Keratinocyte (primary cell): ENCODE results near the gene UBE2L5. TPM values are rescaled to one million over a fixed set of nuclear protein-coding genes. Genes with fewer than 3 reads are reported as not detected.

Source experiments
- DNase-seq: peaks from one replicate; pipeline ENCODE4 v3.0.0-alpha.2; 2011; ENCODE audit warnings: low read depth, missing footprints, low spot score
- FAIRE-seq: peaks from 2 replicates; lab custom pipeline; 2011; peaks lifted over from hg19 to GRCh38; lab: Jason Lieb, UNC
- H2AFZ ChIP-seq: 2 replicates; pipeline ENCODE4 v1.6.0; 2012; ENCODE audit warnings: low read length, control low read depth, inconsistent platforms; ENCODE audit not compliant: control insufficient read depth
- H3K27ac ChIP-seq: 2 replicates; pipeline ENCODE4 v1.5.1; 2011; ENCODE audit warnings: low read length; ENCODE audit not compliant: control insufficient read depth, insufficient read depth
- H3K27me3 ChIP-seq: 3 replicates; pipeline ENCODE4 v1.6.0; 2011; ENCODE audit warnings: low read length; ENCODE audit not compliant: control insufficient read depth, insufficient read depth; ENCODE audit errors: extremely low read depth
- H3K36me3 ChIP-seq, 2 experiments: 2 replicates in 1 of 2; 3 replicates in 1 of 2; pipeline ENCODE4 v1.5.1; 2011; ENCODE audit warnings: low read length in 2 of 2, mild to moderate bottlenecking in 1 of 2; ENCODE audit not compliant: control insufficient read depth in 2 of 2, insufficient read depth in 2 of 2; ENCODE audit errors: extremely low read depth in 1 of 2
- H3K4me1 ChIP-seq: 3 replicates; pipeline ENCODE4 v1.5.1; 2011; ENCODE audit warnings: low read length; ENCODE audit not compliant: control insufficient read depth, insufficient read depth; ENCODE audit errors: extremely low read depth
- H3K4me2 ChIP-seq: 3 replicates; pipeline ENCODE4 v1.6.0; 2011; ENCODE audit warnings: low read depth, low read length; ENCODE audit not compliant: control insufficient read depth, insufficient read depth; ENCODE audit errors: extremely low read depth
- H3K4me3 ChIP-seq, 3 experiments: fragments of 200-600 bp in 1 of 3; sonication (generic) in 1 of 3; 2 replicates in 2 of 3; 3 replicates in 1 of 3; pipeline ENCODE4 v1.5.1; 2011 to 2016; ENCODE audit warnings: low read length in 3 of 3, mild to moderate bottlenecking in 3 of 3, control low read depth in 2 of 3, inconsistent platforms in 1 of 3, low read depth in 1 of 3, mixed read lengths in 1 of 3, mixed run types in 1 of 3, moderate library complexity in 1 of 3; ENCODE audit not compliant: control insufficient read depth in 2 of 3, insufficient read depth in 2 of 3; ENCODE audit errors: extremely low read depth in 1 of 3
- H3K79me2 ChIP-seq: 2 replicates; pipeline ENCODE4 v1.6.0; 2012; ENCODE audit warnings: low read length; ENCODE audit not compliant: control insufficient read depth, insufficient read depth
- H3K9ac ChIP-seq: 3 replicates; pipeline ENCODE4 v1.6.0; 2011; ENCODE audit warnings: low read length; ENCODE audit not compliant: control insufficient read depth, insufficient read depth; ENCODE audit errors: extremely low read depth
- H3K9me1 ChIP-seq: 3 replicates; pipeline ENCODE4 v1.6.0; 2011; ENCODE audit warnings: low read length; ENCODE audit not compliant: control insufficient read depth, insufficient read depth; ENCODE audit errors: extremely low read depth
- H3K9me3 ChIP-seq: 2 replicates; pipeline ENCODE4 v1.5.1; 2012; ENCODE audit warnings: low read depth, low read length; ENCODE audit not compliant: control insufficient read depth
- H4K20me1 ChIP-seq: 3 replicates; pipeline ENCODE4 v1.6.0; 2011; ENCODE audit warnings: low read length; ENCODE audit not compliant: control insufficient read depth, insufficient read depth; ENCODE audit errors: extremely low read depth
- CTCF ChIP-seq, 3 experiments: IDR thresholded peaks in 1 of 3; conservative IDR thresholded peaks in 1 of 3; optimal IDR thresholded peaks in 1 of 3; 2 replicates in 2 of 3; 3 replicates in 1 of 3; pipeline versions ENCODE3 to v1.5.1; 2011; ENCODE audit warnings: low read length in 3 of 3, mild to moderate bottlenecking in 3 of 3, moderate library complexity in 2 of 3, control low read depth in 1 of 3, inconsistent platforms in 1 of 3; ENCODE audit not compliant: insufficient read depth in 2 of 3; ENCODE audit errors: extremely low read depth in 1 of 3
- EZH2 ChIP-seq: IDR thresholded peaks from one replicate; pipeline ENCODE4 v1.6.1; 2012; ENCODE audit warnings: inconsistent platforms, mild to moderate bottlenecking, low read length, moderate library complexity
- dilution Hi-C: fragments of 300-500 bp; cut with MboI; formaldehyde crosslinking; loops from one replicate; pipeline ENCODE4 v1.7.0; 2020; ENCODE audit warnings: low sequenced_read_pairs; ENCODE audit not compliant: extremely low pct_ligation_motif_present
- polyA plus RNA-seq, 5 experiments: library from polyadenylated mRNA; depleted of rRNA in 3 of 5; stranded (reverse) in 3 of 5; stranded (forward) in 1 of 5; unstranded in 1 of 5; fragments of >200 nt; gene quantifications; 1 replicate in 1 of 5; 2 replicates in 3 of 5; 3 replicates in 1 of 5; pipeline versions ENCODE4 v1.2.1 to v1.2.3, GENCODE V29; 2011 to 2012; ENCODE audit warnings: missing spikeins in 2 of 5, low read depth in 1 of 5, low replicate concordance in 1 of 5

UBE2L5 gene
- polyA plus RNA-seq, 1 donor (not counting 4 experiments of a cell fraction or from before 2014, with no cell fraction given), result 0.38 TPM

- no peak overlapping the region for H3K4me2 ChIP-seq
- TF ChIP-seq EZH2 (no peak), CTCF (optimal IDR thresholded peaks at IDR 0.05 in 1 of 3, IDR thresholded peaks at IDR 0.05 in 1 of 3, conservative IDR thresholded peaks at IDR 0.05 in 1 of 3; ENCODE audit: extremely low read depth in 1 of 3, insufficient read depth in 2 of 3, low read length in 3 of 3) (no peak)
- DNase-seq (no peak), FAIRE-seq (no peak)
- H3K9me3 ChIP-seq, result no peaks in the 10 kb centered on the region
- H3K27ac ChIP-seq, result no peak overlapping the region
- dilution Hi-C loops, result no loop called here
- H3K79me2 ChIP-seq, result no peaks in the 10 kb centered on the region
- H3K9ac ChIP-seq, result no peak overlapping the region
- no peaks in the 10 kb centered on the region for H3K36me3 ChIP-seq
- H3K4me3 ChIP-seq, result no peak overlapping the region
- no peaks in the 10 kb centered on the region for H4K20me1 ChIP-seq
- no peaks in the 10 kb centered on the region for H3K9me1 ChIP-seq
- no peaks in the 10 kb centered on the region for H3K4me1 ChIP-seq
- no peaks in the 10 kb centered on the region for H3K27me3 ChIP-seq
- H2AFZ ChIP-seq, result no peak overlapping the region
Observed at GRCh38 chr13:30377312-30377685, 45.0 kb upstream of the UBE2L5 start.

GRCh38 chr13:30378191-30378590 lies 44.1 kb upstream of the UBE2L5 start:
- Histone ChIP-seq H3K4me3 (no peak overlapping the region), H3K27me3 (no peaks in the 10 kb centered on the region), H3K9me1 (no peaks in the 10 kb centered on the region), H3K36me3 (no peaks in the 10 kb centered on the region), H4K20me1 (no peaks in the 10 kb centered on the region), H3K4me1 (no peaks in the 10 kb centered on the region), H3K9ac (no peak overlapping the region), H3K4me2 (no peak overlapping the region), H3K79me2 (no peaks in the 10 kb centered on the region), H2AFZ (no peak overlapping the region), H3K9me3 (no peaks in the 10 kb centered on the region), H3K27ac (no peak overlapping the region)
- DNase-seq (no peak), FAIRE-seq (no peak)
- dilution Hi-C loops, result no loop called here
- TF ChIP-seq CTCF (optimal IDR thresholded peaks at IDR 0.05 in 1 of 3, IDR thresholded peaks at IDR 0.05 in 1 of 3, conservative IDR thresholded peaks at IDR 0.05 in 1 of 3; ENCODE audit: extremely low read depth in 1 of 3, insufficient read depth in 2 of 3, low read length in 3 of 3), result no peak
- no peak for TF ChIP-seq EZH2
